ENCODE measurements around the gene OVCA2.
A peak's percentile ranks its signal among the peaks of the same experiment; 100 is the strongest.

Gene OVCA2

GRCh38 chr17:2061441-2061958 is 19.7 kb downstream of the OVCA2 start:
- DNase-seq, result no peak
- Histone ChIP-seq H3K36me3 (ENCODE audit: control insufficient read depth in 4 of 4, insufficient read depth in 4 of 4, low read length in 3 of 4) (peaks cover 0 to 42% (median 29%) of the 10 kb centered on the region in 4 experiments), H3K27me3 (replicated peaks in 2 of 5; ENCODE audit: control insufficient read depth in 4 of 5, insufficient read depth in 5 of 5, low read length in 4 of 5) (peaks cover 0 to 22% (median 8%) of the 10 kb centered on the region in 5 experiments), H3K9me3 (ENCODE audit: control extremely low read depth in 1 of 5, control insufficient read depth in 4 of 5, insufficient read depth in 2 of 5, low read depth in 1 of 5, low read length in 4 of 5) (no peaks in the 10 kb centered on the region), H3K4me1 (ENCODE audit: control extremely low read depth in 1 of 4, control insufficient read depth in 4 of 4, insufficient read depth in 4 of 4, low read length in 3 of 4) (peaks cover 0 to 54% (median 47%) of the 10 kb centered on the region in 4 experiments), H3K27ac (ENCODE audit: insufficient read depth in 1 of 2, low read depth in 1 of 2, low read length in 2 of 2, poor library complexity in 1 of 2, severe bottlenecking in 2 of 2) (no peak overlapping the region), H3K4me3 (ENCODE audit: control insufficient read depth in 1 of 7, extremely low read depth in 1 of 7, insufficient read depth in 4 of 7, low read depth in 2 of 7, low read length in 6 of 7) (no peak overlapping the region)
- 94% methylated on average over 17 of the region's 17 CpGs for WGBS (ENCODE audit: insufficient coverage)
- ChIA-PET CTCF (no interaction called here), POLR2A (no interaction called here)

GRCh38 chr17:2062571-2063183 is 20.9 kb downstream of the OVCA2 start:
- no peaks in the 10 kb centered on the region for H3K9me3 ChIP-seq (ENCODE audit: control extremely low read depth in 1 of 5, control insufficient read depth in 4 of 5, insufficient read depth in 2 of 5, low read depth in 1 of 5, low read length in 4 of 5)
- peaks cover 0 to 10% (median 5%) of the 10 kb centered on the region in 5 experiments for H3K27me3 ChIP-seq (replicated peaks in 2 of 5; ENCODE audit: control insufficient read depth in 4 of 5, insufficient read depth in 5 of 5, low read length in 4 of 5)
- ChIA-PET POLR2A (no interaction called here), CTCF (interaction anchor here (1.5 kb wide), 1 partner anchor 225 kb away, joined by 4 read pairs; no protein-coding TSS in a partner anchor)
- WGBS (ENCODE audit: insufficient coverage), result 65% methylated on average over 6 of the region's 11 CpGs
- H3K27ac ChIP-seq (ENCODE audit: insufficient read depth in 1 of 2, low read depth in 1 of 2, low read length in 2 of 2, poor library complexity in 1 of 2, severe bottlenecking in 2 of 2), result no peak overlapping the region
- H3K36me3 ChIP-seq (ENCODE audit: control insufficient read depth in 4 of 4, insufficient read depth in 4 of 4, low read length in 3 of 4), result peaks cover 0 to 46% (median 35%) of the 10 kb centered on the region in 4 experiments
- peaks cover 0 to 54% (median 44%) of the 10 kb centered on the region in 4 experiments for H3K4me1 ChIP-seq (ENCODE audit: control extremely low read depth in 1 of 4, control insufficient read depth in 4 of 4, insufficient read depth in 4 of 4, low read length in 3 of 4)
- DNase-seq, result no peak
- H3K4me3 ChIP-seq (ENCODE audit: control insufficient read depth in 1 of 7, extremely low read depth in 1 of 7, insufficient read depth in 4 of 7, low read depth in 2 of 7, low read length in 6 of 7), result no peak overlapping the region

- no peaks in the 10 kb centered on the region for H3K9me3 ChIP-seq (ENCODE audit: control extremely low read depth in 1 of 5, control insufficient read depth in 4 of 5, insufficient read depth in 2 of 5, low read depth in 1 of 5, low read length in 4 of 5)
- H3K27me3 ChIP-seq (replicated peaks in 2 of 5; ENCODE audit: control insufficient read depth in 4 of 5, insufficient read depth in 5 of 5, low read length in 4 of 5), result peaks cover 0 to 2% (median 0%) of the 10 kb centered on the region in 5 experiments
- H3K36me3 ChIP-seq (ENCODE audit: control insufficient read depth in 4 of 4, insufficient read depth in 4 of 4, low read length in 3 of 4), result peaks cover 0 to 46% (median 37%) of the 10 kb centered on the region in 4 experiments
- no peak for DNase-seq
- WGBS (ENCODE audit: insufficient coverage), result 96% methylated on average over 12 of the region's 16 CpGs
- no peak overlapping the region for H3K27ac ChIP-seq (ENCODE audit: insufficient read depth in 1 of 2, low read depth in 1 of 2, low read length in 2 of 2, poor library complexity in 1 of 2, severe bottlenecking in 2 of 2)
- H3K4me1 ChIP-seq (ENCODE audit: control extremely low read depth in 1 of 4, control insufficient read depth in 4 of 4, insufficient read depth in 4 of 4, low read length in 3 of 4), result peaks cover 0 to 54% (median 41%) of the 10 kb centered on the region in 4 experiments
- no peak overlapping the region for H3K4me3 ChIP-seq (ENCODE audit: control insufficient read depth in 1 of 7, extremely low read depth in 1 of 7, insufficient read depth in 4 of 7, low read depth in 2 of 7, low read length in 6 of 7)
- ChIA-PET CTCF (interaction anchor here (1.0 to 3.1 kb wide), 6 partner anchors 9 to 224 kb away, joined by 3 to 12 read pairs (median 4); no protein-coding TSS in a partner anchor), POLR2A (no interaction called here)
These were observed 21.7 kb downstream of the OVCA2 start for GRCh38 chr17:2063261-2064146.

- WGBS (ENCODE audit: insufficient coverage), result 67% methylated on average over 5 of the region's 5 CpGs
- Histone ChIP-seq H3K4me1 (ENCODE audit: control extremely low read depth in 1 of 4, control insufficient read depth in 4 of 4, insufficient read depth in 4 of 4, low read length in 3 of 4) (peaks cover 0 to 52% (median 37%) of the 10 kb centered on the region in 4 experiments), H3K27ac (ENCODE audit: insufficient read depth in 1 of 2, low read depth in 1 of 2, low read length in 2 of 2, poor library complexity in 1 of 2, severe bottlenecking in 2 of 2) (no peak overlapping the region), H3K4me3 (ENCODE audit: control insufficient read depth in 1 of 7, extremely low read depth in 1 of 7, insufficient read depth in 4 of 7, low read depth in 2 of 7, low read length in 6 of 7) (no peak overlapping the region), H3K27me3 (replicated peaks in 2 of 5; ENCODE audit: control insufficient read depth in 4 of 5, insufficient read depth in 5 of 5, low read length in 4 of 5) (no peaks in the 10 kb centered on the region), H3K9me3 (ENCODE audit: control extremely low read depth in 1 of 5, control insufficient read depth in 4 of 5, insufficient read depth in 2 of 5, low read depth in 1 of 5, low read length in 4 of 5) (no peaks in the 10 kb centered on the region), H3K36me3 (ENCODE audit: control insufficient read depth in 4 of 4, insufficient read depth in 4 of 4, low read length in 3 of 4) (peaks cover 0 to 46% (median 37%) of the 10 kb centered on the region in 4 experiments)
- CTCF ChIA-PET, result interaction anchor here (1.0 to 3.1 kb wide), 7 partner anchors 10 to 224 kb away, joined by 3 to 12 read pairs (median 4); no protein-coding TSS in a partner anchor
- no peak for DNase-seq
- POLR2A ChIA-PET, result no interaction called here
These were observed 22.3 kb downstream of the OVCA2 start for GRCh38 chr17:2064147-2064489.

- H3K9me3 ChIP-seq (ENCODE audit: control extremely low read depth in 1 of 5, control insufficient read depth in 4 of 5, insufficient read depth in 2 of 5, low read depth in 1 of 5, low read length in 4 of 5), result no peaks in the 10 kb centered on the region
- no peak overlapping the region for H3K27ac ChIP-seq (ENCODE audit: insufficient read depth in 1 of 2, low read depth in 1 of 2, low read length in 2 of 2, poor library complexity in 1 of 2, severe bottlenecking in 2 of 2)
- H3K4me3 ChIP-seq (ENCODE audit: control insufficient read depth in 1 of 7, extremely low read depth in 1 of 7, insufficient read depth in 4 of 7, low read depth in 2 of 7, low read length in 6 of 7), result no peak overlapping the region
- ChIA-PET CTCF (interaction anchor here (1.0 to 4.0 kb wide), 8 partner anchors 7 to 183 kb away, joined by 3 to 21 read pairs (median 4); no protein-coding TSS in a partner anchor), POLR2A (no interaction called here)
- H3K4me1 ChIP-seq (ENCODE audit: control extremely low read depth in 1 of 4, control insufficient read depth in 4 of 4, insufficient read depth in 4 of 4, low read length in 3 of 4), result peaks cover 0 to 48% (median 33%) of the 10 kb centered on the region in 4 experiments
- H3K27me3 ChIP-seq (replicated peaks in 2 of 5; ENCODE audit: control insufficient read depth in 4 of 5, insufficient read depth in 5 of 5, low read length in 4 of 5), result no peaks in the 10 kb centered on the region
- WGBS (ENCODE audit: insufficient coverage), result 87% methylated on average over 6 of the region's 6 CpGs
- peaks cover 0 to 46% (median 37%) of the 10 kb centered on the region in 4 experiments for H3K36me3 ChIP-seq (ENCODE audit: control insufficient read depth in 4 of 4, insufficient read depth in 4 of 4, low read length in 3 of 4)
- DNase-seq, result no peak
These were observed 22.7 kb downstream of the OVCA2 start for GRCh38 chr17:2064520-2064971.

- Histone ChIP-seq H3K9me3 (ENCODE audit: control extremely low read depth in 1 of 5, control insufficient read depth in 4 of 5, insufficient read depth in 2 of 5, low read depth in 1 of 5, low read length in 4 of 5) (no peaks in the 10 kb centered on the region), H3K27me3 (replicated peaks in 2 of 5; ENCODE audit: control insufficient read depth in 4 of 5, insufficient read depth in 5 of 5, low read length in 4 of 5) (no peaks in the 10 kb centered on the region), H3K4me1 (ENCODE audit: control extremely low read depth in 1 of 4, control insufficient read depth in 4 of 4, insufficient read depth in 4 of 4, low read length in 3 of 4) (peaks cover 0 to 41% (median 27%) of the 10 kb centered on the region in 4 experiments), H3K4me3 (ENCODE audit: control insufficient read depth in 1 of 7, extremely low read depth in 1 of 7, insufficient read depth in 4 of 7, low read depth in 2 of 7, low read length in 6 of 7) (no peak overlapping the region), H3K27ac (ENCODE audit: insufficient read depth in 1 of 2, low read depth in 1 of 2, low read length in 2 of 2, poor library complexity in 1 of 2, severe bottlenecking in 2 of 2) (no peak overlapping the region), H3K36me3 (ENCODE audit: control insufficient read depth in 4 of 4, insufficient read depth in 4 of 4, low read length in 3 of 4) (peaks cover 0 to 50% (median 37%) of the 10 kb centered on the region in 4 experiments)
- WGBS (ENCODE audit: insufficient coverage), result 94% methylated on average over 22 of the region's 24 CpGs
- DNase-seq, result peak in 2 of 3 donors; percentile 64 to 69
- POLR2A ChIA-PET, result no interaction called here
- CTCF ChIA-PET, result interaction anchor here (0.7 to 4.0 kb wide), 15 partner anchors 8 to 180 kb away, joined by 3 to 21 read pairs (median 4); no protein-coding TSS in a partner anchor
These were observed 23.4 kb downstream of the OVCA2 start for GRCh38 chr17:2064980-2065785.

Measured in common myeloid progenitor, CD34-positive (primary cell).